ENCODE results near the gene PTGES3L. TPM values are rescaled to one million over a fixed set of nuclear protein-coding genes. Genes with fewer than 3 reads are reported as not detected.
A peak's percentile ranks its signal among the peaks of the same experiment; 100 is the strongest.
"Not testable (repeated sequence)": the region's sequence is repeated elsewhere in the genome, so short reads cannot be mapped to it uniquely, and the experiment has no call there.

Gene PTGES3L
- total RNA-seq, 2 donors from 2014 or later = 4.6 to 7.9 TPM

DNA sequence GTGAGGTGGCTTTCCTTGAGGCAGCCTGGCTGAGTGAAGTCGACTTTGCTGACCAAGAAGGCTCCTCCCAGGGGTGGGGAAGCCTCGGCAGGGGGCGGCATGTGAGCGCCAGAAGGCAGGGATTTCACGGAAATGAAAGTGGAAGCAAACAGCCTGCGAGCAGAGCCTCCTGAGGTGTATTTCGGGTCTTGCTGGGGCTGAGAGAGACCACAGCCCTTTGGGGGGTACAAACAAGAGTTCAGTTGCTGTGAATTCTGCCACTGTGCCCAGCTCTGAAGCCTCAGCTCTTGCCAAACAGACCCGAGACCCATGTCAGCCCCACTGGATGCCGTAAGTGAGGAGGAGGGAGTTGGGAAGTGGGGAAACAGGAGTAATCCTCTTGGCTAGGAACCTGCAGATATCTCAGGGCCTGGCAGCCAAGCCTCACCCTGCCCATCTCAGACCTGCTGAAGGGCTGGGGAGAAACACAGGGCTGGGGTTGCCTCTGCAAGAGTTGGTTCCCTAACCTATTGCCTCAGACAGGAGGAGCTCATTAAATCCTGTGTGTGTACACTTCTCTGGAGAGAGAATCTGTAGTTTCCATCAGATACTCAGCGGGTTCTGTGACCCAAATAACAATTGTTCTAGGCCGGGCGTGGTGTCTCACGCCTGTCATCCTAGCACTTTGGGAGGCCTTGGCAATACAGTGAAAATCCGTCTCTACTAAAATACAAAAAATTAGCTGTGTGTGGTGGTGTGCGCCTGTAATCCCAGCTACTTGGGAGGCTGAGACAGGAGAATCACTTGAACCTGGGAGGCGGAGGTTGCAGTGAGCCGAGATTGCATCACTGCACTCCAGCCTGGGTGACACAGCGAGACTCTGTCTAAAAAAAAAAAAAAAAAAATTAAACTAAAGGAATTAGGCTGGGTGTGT is 27.0 kb upstream of the PTGES3L start, which contains the start of gene IFI35:
Gene IFI35, plus strand, starts transcription at position 146 of the 913 bp plus-strand sequence. Its CDS starts 164 bp downstream, at position 310.
- Mint-ChIP-seq H3K36me3 (ENCODE audit: low read depth) (peaks cover 29% of the 10 kb centered on the region), H3K27me3 (ENCODE audit: insufficient read depth) (no peaks in the 10 kb centered on the region), H3K9me3 (no peaks in the 10 kb centered on the region), H3K27ac (peak within 1 kb of the TSS; percentile 96), H3K4me1 (peaks cover 9% of the 10 kb centered on the region), H3K4me3 (peak within 1 kb of the TSS; percentile 57)
- peak within 1 kb of the TSS; percentile 60 for H3K9ac ChIP-seq (ENCODE audit: extremely low read depth, low read length, poor library complexity, severe bottlenecking)
- peaks cover 25% of the 10 kb centered on the region for H3K36me3 ChIP-seq (ENCODE audit: control insufficient read depth, insufficient read depth, low read length)
- peaks cover 2% of the 10 kb centered on the region for H3K4me1 ChIP-seq (ENCODE audit: control insufficient read depth, insufficient read depth, low read length)
- WGBS, 2 experiments (ENCODE audit: insufficient coverage in 1 of 2, insufficient read length in 1 of 2) = 57 to 60% methylated on average over 11 to 18 of the region's 18 CpGs
- no peaks in the 10 kb centered on the region for H3K9me3 ChIP-seq (ENCODE audit: control insufficient read depth, low read length)
- peak; percentile 96 for DNase-seq
- TF ChIP-seq CTCF (conservative IDR thresholded peaks at IDR 0.05) = peak; percentile 32
- H3K4me3 ChIP-seq (ENCODE audit: low read length) = peak within 1 kb of the TSS; percentile 79
- no peaks in the 10 kb centered on the region for H3K27me3 ChIP-seq (ENCODE audit: control insufficient read depth, insufficient read depth, low read length, poor library complexity, severe bottlenecking)
- peak within 1 kb of the TSS; percentile 61 for H3K27ac ChIP-seq (ENCODE audit: low read depth, low read length)

DNA sequence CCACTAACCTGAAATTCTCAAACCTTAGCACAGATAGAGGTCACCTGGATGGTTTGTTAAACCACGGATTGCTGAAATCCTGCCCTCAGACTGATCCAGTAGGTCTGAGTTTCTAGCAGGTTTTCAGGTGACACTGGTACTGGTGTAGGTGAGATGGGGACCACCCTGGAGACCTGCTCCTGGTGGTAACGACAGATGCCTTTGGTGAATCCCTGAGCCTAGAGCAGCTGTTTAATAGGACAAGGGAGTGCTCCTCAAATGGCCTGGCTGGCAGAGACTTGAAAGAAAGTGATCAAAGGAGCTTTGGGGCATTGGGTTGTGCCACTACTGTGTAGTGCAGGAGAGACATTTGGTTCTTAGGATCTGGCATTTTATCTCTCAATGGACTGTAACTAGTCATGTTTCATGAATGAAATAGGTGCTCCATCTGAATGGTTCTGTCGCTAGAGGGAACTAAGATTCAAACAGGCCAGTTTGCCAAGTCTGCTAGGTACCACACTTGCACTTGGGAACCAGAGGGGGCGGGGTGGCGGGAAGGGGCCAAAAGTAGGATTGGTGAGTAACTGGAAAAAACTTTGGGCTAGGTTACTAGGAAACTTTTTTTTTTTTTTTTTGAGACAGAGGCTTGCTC is 23.8 kb upstream of the PTGES3L start:
- H3K36me3 Mint-ChIP-seq (ENCODE audit: low read depth) = peaks cover 55% of the 10 kb centered on the region
- Histone ChIP-seq H3K36me3 (ENCODE audit: control insufficient read depth, insufficient read depth, low read length) (peaks cover 51% of the 10 kb centered on the region), H3K9me3 (ENCODE audit: control insufficient read depth, low read length) (no peaks in the 10 kb centered on the region), H3K4me3 (ENCODE audit: low read length) (no peak overlapping the region), H3K4me1 (ENCODE audit: control insufficient read depth, insufficient read depth, low read length) (peaks cover 2% of the 10 kb centered on the region), H3K27me3 (ENCODE audit: control insufficient read depth, insufficient read depth, low read length, poor library complexity, severe bottlenecking) (no peaks in the 10 kb centered on the region), H3K27ac (ENCODE audit: low read depth, low read length) (no peak overlapping the region), H3K9ac (ENCODE audit: extremely low read depth, low read length, poor library complexity, severe bottlenecking) (no peak overlapping the region)
- H3K27me3 Mint-ChIP-seq (ENCODE audit: insufficient read depth) = no peaks in the 10 kb centered on the region
- peak overlapping the region; percentile 40 for H3K27ac Mint-ChIP-seq
- 97 to 100% methylated on average over 3 to 5 of the region's 5 CpGs for WGBS, 2 experiments (ENCODE audit: insufficient coverage in 1 of 2, insufficient read length in 1 of 2)
- peak; percentile 21 for TF ChIP-seq CTCF (conservative IDR thresholded peaks at IDR 0.05)
- H3K4me3 Mint-ChIP-seq = no peak overlapping the region
- peaks cover 17% of the 10 kb centered on the region for H3K4me1 Mint-ChIP-seq
- peak; percentile 81 for DNase-seq
- H3K9me3 Mint-ChIP-seq = no peaks in the 10 kb centered on the region

GRCh38 chr17:43000894-43001293 is 21.0 kb upstream of the PTGES3L start:
- WGBS, 2 experiments (ENCODE audit: insufficient coverage in 1 of 2, insufficient read length in 1 of 2) = 93 to 97% methylated on average over 12 to 13 of the region's 13 CpGs
- H3K27ac Mint-ChIP-seq = peak overlapping the region; percentile 30
- H3K4me1 Mint-ChIP-seq = peaks cover 18% of the 10 kb centered on the region
- H3K36me3 Mint-ChIP-seq (ENCODE audit: low read depth) = peaks cover 52% of the 10 kb centered on the region
- H3K4me1 ChIP-seq (ENCODE audit: control insufficient read depth, insufficient read depth, low read length); H3K27me3 ChIP-seq (ENCODE audit: control insufficient read depth, insufficient read depth, low read length, poor library complexity, severe bottlenecking); H3K27me3 Mint-ChIP-seq (ENCODE audit: insufficient read depth); H3K9me3 ChIP-seq (ENCODE audit: control insufficient read depth, low read length); DNase-seq; H3K9ac ChIP-seq (ENCODE audit: extremely low read depth, low read length, poor library complexity, severe bottlenecking); H3K9me3 Mint-ChIP-seq; H3K27ac ChIP-seq (ENCODE audit: low read depth, low read length); H3K4me3 ChIP-seq (ENCODE audit: low read length); H3K4me3 Mint-ChIP-seq: not testable (repeated sequence)
- peaks cover 51% of the 10 kb centered on the region for H3K36me3 ChIP-seq (ENCODE audit: control insufficient read depth, insufficient read depth, low read length)

All from endodermal cell (in vitro differentiated cells).